Measurements from ENCODE around the gene NACC2.

DNA sequence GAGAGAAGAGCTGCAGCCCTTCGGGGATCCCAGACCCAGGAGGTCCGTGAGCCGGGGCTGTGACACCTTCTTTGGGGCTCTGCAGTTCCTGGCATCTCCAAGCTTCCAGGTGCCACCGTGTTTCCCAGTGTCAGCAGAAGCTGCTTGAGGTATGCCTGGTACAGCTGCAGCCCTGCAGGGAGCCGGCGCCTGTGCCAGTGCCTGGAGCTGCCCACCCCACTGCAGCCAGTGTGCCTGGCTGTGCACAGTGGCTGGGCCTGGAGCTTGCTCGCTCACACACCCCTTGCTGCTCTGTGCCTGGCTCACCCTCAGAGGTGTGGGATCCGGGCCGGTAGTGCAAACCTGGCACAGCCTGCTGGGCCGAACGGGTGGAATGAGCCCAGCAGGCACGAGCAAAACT, 65.5 kb downstream of the NACC2 start:
- TF ChIP-seq POLR2A (IDR thresholded peaks at IDR 0.05) (no peak), EP300 (IDR thresholded peaks at IDR 0.05) (no peak)
- TF ChIP-seq, protein P1, sequence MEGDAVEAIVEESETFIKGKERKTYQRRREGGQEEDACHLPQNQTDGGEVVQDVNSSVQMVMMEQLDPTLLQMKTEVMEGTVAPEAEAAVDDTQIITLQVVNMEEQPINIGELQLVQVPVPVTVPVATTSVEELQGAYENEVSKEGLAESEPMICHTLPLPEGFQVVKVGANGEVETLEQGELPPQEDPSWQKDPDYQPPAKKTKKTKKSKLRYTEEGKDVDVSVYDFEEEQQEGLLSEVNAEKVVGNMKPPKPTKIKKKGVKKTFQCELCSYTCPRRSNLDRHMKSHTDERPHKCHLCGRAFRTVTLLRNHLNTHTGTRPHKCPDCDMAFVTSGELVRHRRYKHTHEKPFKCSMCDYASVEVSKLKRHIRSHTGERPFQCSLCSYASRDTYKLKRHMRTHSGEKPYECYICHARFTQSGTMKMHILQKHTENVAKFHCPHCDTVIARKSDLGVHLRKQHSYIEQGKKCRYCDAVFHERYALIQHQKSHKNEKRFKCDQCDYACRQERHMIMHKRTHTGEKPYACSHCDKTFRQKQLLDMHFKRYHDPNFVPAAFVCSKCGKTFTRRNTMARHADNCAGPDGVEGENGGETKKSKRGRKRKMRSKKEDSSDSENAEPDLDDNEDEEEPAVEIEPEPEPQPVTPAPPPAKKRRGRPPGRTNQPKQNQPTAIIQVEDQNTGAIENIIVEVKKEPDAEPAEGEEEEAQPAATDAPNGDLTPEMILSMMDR (IDR thresholded peaks at IDR 0.05) = no peak

Data from ovary (tissue), 3 donors.